Measurements from ENCODE around the gene TRIM77. TPM values are rescaled to one million over a fixed set of nuclear protein-coding genes. Genes with fewer than 3 reads are reported as not detected.

TRIM77 gene
- total RNA-seq, 2 donors from 2014 or later = not detected

Other genes with a start within 250 kb of the TRIM77 start
- gene NOX4, start 218.9 kb upstream of the TRIM77 start, total RNA-seq = 10 to 100 TPM; 20.8 to 29.6 TPM
- gene TRIM49, start 98.3 kb downstream of the TRIM77 start, total RNA-seq = not detected
- gene TRIM64B, start 168.2 kb downstream of the TRIM77 start, total RNA-seq = not detected
- not detected for gene TRIM49D1, start 211.9 kb downstream of the TRIM77 start, total RNA-seq
- gene TRIM49D2, start 213.8 kb downstream of the TRIM77 start, total RNA-seq = not detected